Effector CD8-positive, alpha-beta T cell (primary cell): ENCODE results near the gene HEY2.
"Not testable (repeated sequence)": the region's sequence is repeated elsewhere in the genome, so short reads cannot be mapped to it uniquely, and the experiment has no call there.

Experiments used
- DNase-seq: peaks from one replicate; lab custom pipeline; 2025; lab: John Stamatoyannopoulos, UW

Gene HEY2

DNA sequence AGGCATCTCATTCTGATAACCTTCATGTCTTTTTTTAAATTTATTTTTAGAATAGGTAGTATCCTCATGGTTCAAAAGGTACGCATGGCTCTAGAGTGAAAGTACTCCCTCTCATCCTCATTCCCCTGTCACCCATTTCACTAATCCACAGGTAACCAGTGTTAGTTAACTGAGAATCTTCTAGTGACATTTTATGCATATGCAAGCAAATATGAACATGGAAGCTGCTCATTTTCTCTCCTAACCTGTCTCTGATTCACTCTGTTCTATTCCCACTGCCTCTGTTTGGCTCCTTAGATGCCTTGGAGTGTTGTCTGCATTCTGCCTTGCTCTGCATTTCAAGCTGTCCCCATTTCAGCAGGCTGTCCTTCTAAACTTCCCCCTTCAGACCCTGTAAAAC lies 45.9 kb downstream of the HEY2 start:
- DNase-seq, result no peak

DNA sequence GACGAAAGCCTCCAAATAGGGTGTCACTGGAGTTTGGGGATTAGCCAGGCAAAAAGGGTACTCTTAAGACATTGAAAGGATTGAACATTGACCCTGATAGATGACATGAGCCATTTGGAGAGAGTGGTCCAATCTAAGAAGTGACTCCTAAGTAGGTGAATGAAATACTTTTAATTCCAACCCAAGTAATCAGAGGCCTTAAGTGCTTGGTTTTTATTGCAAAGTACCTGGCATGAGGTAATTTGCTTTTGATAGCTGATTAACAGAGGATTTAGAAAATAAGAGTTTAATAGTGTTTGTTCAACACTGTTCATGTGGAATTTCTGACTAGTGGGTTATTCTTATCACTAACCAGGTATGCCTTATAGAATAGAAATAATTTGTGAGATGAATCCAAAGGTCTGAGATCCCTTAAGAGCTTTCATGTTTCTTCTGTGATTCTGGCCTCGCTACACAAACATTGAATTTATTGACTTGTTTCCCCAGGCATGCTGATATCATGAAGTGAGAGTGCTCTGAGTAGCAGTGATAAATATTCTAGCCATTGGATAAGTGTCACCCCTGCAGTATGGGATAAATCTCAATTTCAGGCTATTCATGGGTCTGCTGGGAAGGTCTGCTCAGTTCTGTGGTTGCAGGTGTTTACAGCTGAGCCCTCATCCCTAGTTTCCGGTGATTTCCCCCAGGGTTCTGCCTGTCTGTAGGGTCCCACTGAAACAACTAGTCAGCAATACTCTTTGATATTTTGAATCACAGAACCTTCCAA lies 47.9 kb downstream of the HEY2 start:
- no peak for DNase-seq

DNA sequence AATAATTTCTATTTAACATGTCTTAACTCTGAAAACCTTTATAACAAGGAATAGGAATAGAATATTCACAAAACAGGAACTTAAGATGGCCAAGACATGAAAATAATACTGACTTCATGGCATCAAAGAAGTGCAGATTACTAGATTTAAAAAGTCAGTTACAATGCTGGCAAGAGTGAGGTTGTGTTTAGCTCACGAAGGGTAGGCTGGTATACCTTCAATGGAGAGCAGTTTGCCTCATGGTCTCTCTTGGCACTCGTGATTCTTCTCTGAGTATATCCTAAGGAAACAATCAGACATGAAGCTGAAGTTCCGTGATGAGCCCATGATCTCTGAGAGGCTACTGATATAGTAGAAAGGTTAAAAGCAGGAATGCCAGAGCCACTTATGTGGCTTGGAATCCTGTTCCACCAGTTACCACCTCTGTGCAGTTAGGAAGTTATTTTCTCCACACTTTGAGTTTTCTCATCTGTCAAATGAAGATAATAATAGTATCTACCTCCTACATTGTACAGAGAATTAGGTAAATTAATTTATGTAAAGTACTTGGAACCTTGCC lies 48.5 kb downstream of the HEY2 start:
- no peak for DNase-seq

DNA sequence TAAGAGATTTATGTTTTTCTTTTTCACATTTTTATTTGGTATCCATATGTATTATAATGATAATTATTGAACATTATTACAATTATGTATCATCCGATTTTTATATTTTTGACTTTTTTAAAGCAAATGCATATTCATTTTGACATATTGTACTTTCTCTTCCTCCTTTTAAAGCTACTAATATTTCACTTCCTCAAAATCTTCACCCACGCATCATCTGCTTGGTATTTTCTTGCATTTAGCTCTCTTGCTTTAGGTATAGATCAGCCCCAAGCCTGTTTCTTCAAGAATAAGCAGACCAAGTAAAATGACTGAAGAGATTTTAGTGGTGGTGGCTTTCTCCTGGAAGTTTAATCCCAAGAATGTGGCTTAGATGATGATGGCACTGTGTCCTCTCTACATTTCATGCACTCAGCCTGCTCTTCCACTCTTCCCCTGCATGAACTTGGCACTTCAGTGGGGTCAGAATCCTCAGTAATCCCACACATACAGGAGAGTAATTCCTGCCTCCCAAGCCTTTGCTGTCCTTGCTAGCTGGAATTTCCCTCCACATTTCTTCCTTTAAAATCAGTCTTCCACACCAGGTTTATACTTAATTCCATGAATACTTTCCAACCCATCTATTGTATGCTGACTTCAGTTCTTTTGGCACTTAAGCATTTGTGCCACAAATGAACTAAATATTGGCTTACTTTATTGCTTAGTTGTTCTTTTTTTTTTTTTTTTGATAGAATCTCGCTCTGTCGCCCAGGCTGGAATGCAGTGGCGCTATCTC lies 49.5 kb downstream of the HEY2 start:
- no peak for DNase-seq

DNA sequence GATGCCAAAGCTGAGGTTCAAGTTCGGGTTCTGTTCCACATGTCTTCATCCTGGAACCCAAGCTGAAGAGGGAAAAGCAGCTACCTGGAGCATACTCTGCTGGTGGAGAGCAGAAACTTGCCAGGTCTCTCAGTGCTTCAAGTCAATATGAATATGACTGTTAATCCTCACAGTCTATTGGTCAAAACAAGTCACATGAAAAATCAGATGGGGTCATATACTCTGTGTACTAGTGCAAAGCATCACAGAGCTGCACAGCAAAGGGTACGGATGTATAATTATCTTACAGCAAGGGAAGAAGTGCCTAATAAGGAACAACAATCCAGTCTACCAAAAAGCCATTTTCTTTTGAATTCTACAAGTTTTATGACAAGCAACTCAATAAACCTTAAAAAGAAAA lies 53.0 kb downstream of the HEY2 start:
- no peak for DNase-seq

DNA sequence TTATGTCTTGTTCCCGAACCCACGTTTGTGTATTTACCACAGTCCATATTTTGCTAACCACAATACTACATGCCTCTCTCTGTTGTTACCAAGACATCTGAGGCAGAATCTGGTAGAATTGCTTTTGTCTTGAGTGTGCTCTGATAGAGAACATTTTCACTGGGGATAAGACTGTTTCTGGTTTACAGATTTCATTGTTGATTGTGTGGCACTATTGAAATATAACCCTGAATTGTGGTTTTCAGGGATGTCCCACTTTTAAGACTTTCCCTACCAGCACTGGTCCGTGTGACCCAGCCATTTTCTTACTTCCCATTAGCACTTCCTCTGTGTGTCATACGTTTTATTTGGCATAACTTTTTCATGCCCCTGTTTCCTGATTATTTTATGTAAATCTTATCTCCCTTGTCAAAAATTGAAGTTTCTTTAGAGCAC lies 53.5 kb downstream of the HEY2 start:
- no peak for DNase-seq

DNA sequence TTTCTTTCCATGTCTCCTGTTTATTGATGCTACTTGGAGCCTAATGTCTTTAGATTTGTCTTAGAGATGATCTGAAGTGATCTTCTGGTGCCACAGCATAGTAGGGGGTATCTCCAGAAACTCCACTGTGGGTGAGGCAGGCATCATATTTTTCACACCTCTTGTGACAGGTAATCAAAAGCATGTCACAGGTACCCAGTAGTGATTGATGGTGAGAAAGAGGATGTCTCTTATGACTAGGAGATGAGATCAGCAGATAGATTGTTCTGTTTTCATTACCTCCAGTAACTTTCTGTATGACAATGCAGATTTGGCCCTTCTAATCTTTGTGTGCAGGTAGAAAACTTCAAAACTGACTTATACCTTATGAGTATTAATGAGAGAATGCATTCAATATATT lies 54.8 kb downstream of the HEY2 start:
- no peak for DNase-seq

DNA sequence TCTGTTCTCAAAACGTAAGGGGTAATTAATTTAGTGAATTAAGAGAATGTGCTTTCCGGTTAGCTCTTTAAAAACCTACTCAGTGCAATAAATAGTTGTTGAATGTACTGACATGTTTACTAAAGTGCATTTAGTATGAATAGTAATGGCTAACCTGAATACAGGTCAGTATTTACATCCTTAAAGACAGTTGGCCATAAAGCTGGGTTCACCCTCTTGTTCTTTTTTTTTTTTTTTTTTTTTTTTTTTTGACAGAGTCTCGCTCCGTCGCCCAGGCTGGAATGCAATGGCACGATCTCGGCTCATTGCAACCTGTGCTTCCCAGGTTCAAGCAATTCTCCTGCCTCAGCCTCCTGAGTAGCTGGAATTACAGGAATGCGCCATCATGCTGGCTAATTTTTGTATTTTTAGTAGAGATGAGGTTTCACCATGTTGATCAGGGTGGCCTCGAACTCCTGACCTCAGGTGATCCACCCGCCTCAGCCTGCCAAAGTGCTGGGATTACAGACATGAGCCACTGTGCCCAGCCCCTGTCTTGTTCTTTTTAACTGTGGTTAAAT lies 55.5 kb downstream of the HEY2 start:
- not testable (repeated sequence) for DNase-seq

DNA sequence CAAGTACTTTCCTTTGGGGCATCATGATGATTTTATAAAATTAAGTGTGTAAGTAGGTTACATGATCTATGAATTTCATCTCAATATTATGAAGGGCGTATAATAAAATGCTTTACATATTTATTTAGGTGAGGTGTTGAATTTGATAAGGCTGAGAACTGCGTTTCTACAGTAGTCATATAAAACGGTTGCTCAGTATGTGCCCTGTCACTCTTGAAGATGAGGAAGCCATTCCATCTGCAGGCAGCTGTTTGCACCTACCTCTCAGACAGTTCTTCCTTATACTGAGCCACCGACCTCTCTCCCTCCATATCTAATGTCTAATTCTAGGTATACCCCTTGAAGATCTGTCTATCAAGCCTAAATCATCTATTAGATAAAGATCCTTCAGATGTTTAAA lies 57.4 kb downstream of the HEY2 start:
- no peak for DNase-seq

DNA sequence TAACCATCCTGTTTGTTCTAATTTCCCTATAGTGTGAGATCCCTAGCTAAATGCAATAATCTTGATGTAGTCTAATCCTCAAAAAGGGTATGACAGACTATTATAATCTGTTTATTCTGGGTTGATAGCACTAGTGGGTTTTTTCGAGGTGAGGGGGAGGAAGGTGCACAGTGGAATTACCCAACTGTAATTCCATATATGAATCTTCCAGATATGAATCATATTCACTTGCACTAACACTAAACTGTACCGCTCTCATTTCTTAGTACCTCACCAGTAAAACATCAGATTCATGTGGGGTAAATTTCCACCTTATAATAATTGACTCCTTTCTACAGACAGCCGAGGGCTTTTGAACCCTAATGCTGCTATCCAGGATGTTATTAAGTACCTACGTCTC lies 57.9 kb downstream of the HEY2 start:
- no peak for DNase-seq

DNA sequence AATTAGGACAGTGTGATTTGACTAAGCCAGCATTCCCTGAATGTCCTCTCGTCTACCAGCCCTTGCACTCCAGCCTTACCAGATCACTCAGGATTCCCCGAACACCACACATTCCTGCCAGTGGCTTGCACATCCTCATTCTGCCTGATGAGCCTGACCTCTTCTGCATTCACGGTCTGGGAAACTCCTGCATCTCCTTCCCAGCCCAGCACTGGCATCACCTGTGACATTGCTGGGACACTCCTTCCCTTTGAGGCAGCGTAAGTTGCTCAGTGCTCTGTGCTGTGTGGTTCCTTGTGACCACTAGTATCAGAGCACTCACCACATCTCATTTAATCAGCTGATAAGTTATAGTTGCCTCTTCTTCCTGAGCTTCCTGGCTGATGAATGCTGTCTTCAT lies 58.6 kb downstream of the HEY2 start:
- DNase-seq, result no peak

DNA sequence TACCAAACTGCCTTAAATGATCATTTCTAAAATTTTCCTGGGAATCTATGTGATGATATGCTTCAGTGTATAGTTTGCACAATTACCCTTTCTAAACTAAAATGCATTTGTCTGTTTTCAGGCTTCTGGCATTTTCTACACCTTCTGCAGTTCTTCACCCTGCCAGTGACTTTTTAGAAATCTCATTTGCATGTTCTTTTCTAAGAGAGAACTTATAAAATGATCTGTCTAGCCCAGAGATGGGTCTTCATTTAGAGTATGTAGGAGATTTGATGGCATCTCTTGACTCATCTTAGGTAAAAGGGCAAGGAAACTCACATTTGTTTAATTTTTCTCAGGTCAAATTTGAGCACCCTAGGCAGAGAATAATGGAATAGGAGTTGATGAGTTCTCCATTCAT lies 59.2 kb downstream of the HEY2 start:
- DNase-seq, result no peak

DNA sequence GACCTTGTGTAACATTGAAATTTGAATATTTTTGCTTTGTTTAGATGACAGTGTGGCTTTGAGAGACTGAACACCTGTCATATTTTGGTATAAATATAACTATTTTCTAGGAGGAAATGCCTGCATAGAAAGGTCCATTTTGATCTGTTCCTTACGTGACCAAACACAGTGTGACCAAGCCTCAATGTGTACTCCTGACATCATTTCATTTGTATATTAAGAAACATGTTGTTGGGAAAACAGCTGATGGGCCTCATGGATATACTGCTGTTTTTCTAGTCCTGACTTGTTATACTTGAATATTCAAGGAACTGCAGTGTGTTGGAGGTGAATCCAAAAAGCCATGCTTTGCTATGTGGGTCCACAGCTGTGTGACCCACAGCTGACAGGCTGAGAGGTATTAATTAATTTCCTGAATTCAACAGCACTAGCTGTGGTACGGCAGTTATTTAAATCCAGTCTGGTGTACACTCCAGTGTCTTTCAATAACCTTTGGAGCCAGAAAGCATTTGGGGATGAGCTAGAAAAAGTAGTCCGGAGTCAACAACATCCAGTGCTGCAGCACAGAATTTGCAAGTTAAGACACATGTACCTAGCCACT lies 60.2 kb downstream of the HEY2 start:
- DNase-seq, result no peak

DNA sequence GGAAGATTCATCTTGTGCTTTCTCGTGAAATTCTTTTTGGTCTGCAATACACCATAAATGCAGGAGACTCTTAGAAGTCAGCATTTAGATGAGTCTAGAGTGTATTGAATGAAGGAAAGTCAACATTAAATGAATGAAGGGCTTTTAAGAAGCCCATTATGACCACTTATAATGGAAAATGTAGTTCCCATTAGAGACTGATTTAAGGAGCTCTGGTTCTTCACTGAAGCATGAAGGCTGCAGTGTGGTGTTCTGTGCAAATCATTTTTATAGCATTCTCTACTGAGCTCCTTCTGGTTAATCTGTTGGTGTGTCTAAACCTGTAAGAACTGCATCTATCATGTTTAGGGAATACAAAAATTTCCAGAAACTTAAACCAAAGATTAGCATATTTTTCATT lies 61.0 kb downstream of the HEY2 start:
- DNase-seq, result no peak
